Upper lobe of left lung (tissue), 4 donors: ENCODE measurements around the gene USH1C.

Experiments used
- CTCF ChIP-seq, 6 experiments: fragments of 450-650 bp in 4 of 6; fragments of 200-600 bp in 2 of 6; sonication (generic) in 2 of 6; IDR thresholded peaks; one replicate each; pipeline ENCODE4 v1.5.1; 2016 to 2019; ENCODE audit warnings: antibody characterized with exemption in 6 of 6
- POLR2A ChIP-seq, 4 donors: fragments of 450-650 bp; IDR thresholded peaks; one replicate each; pipeline ENCODE4 v1.5.1; 2016 to 2017; ENCODE audit warnings: antibody characterized with exemption in 4 of 4, mild to moderate bottlenecking in 2 of 4
- POLR2AphosphoS5 ChIP-seq, 2 donors: sonication (generic); formaldehyde crosslinking; IDR thresholded peaks; one replicate each; pipeline ENCODE4 v1.5.1; 2017; ENCODE audit warnings: antibody characterized with exemption in 2 of 2

- TF ChIP-seq CTCF (IDR thresholded peaks at IDR 0.05) (no peak), POLR2AphosphoS5 (IDR thresholded peaks at IDR 0.05) (no peak), POLR2A (IDR thresholded peaks at IDR 0.05) (no peak)
Observed at GRCh38 chr11:17537261-17537660, 7.0 kb downstream of the USH1C start.
